ENCODE data around the gene HMGCL. TPM values are rescaled to one million over a fixed set of nuclear protein-coding genes. Genes with fewer than 3 reads are reported as not detected.

HMGCL gene
- total and polyA plus RNA-seq, 2 of the 13 experiments (the other 11 are each of a cell fraction or from before 2014, with no cell fraction given), result 21.3 to 41.4 TPM

DNA sequence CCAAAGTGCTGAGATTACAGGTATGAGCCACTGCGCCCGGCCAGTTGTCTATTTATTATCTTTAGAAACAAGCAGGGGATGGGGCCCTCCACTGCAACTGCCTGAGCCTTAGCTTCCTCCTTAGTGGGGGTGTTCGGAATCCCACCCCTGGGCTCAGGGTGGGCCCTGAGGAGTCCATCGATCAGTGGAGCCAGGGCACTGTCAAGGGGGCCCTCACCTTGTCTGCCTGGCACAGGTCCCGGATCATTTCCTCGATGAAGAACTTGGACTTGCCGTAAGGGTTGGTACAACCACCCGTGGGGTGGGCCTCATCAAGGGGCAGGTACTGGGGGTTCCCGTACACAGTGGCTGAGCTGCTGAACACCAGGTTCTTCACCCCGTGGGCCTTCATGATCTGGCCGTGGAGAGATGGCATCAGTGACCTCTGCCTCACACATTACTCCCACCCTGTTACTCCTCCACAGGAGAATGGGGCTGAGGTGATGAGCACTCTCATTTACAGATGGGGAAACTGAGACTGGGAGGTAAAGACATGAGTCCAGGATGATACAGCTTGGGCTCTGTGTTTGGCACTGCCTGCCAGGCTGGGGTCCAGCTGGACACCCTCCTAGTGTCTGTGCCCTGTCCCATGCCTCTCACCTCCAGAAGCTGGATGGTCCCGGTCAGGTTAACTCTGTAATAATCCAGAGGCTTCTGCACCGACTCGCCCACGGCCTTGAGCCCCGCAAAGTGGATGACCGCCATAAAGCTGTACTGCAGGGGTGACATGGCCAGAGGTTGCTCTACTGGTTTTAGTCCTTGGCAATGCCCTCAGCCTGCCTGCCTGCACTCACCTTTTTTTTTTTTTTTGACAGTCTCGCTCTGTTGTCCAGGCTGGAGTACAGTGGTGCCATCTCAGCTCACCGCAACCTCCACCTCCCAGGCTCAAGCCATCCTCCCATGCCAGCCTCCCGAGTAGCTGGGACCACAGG lies 27.5 kb downstream of the HMGCL start:
- CTCF ChIA-PET (ENCODE audit: low intra/inter-chr PET ratio, low total read pairs), result interaction anchor here (1.2 kb wide), 1 partner anchor 26 kb away, joined by 4 read pairs; no protein-coding TSS in a partner anchor
- intact Hi-C loops (cut with micrococcal nuclease; ENCODE audit: unreplicated experiment) (no loop called here), in situ Hi-C loops (cut with HindIII; ENCODE audit: extremely low pct_ligation_motif_present, low pct_unique_long_range_greater_than_20kb) (no loop called here)
- Histone ChIP-seq H4K20me1 (ENCODE audit: insufficient read depth, low read length) (peaks cover 9% of the 10 kb centered on the region; the same call in 1 of the 2 replicates), H3K4me1 (ENCODE audit: insufficient read depth, low read length) (peaks cover 43% of the 10 kb centered on the region), H3K4me2 (ENCODE audit: low read depth, low read length) (no peak overlapping the region), H2AFZ (ENCODE audit: low read length) (no peak overlapping the region), H3K79me2 (ENCODE audit: insufficient read depth, low read length) (peaks cover 15% of the 10 kb centered on the region), H3K27ac (ENCODE audit: extremely low read length, insufficient read depth, low read length) (no peak overlapping the region), H3K9me3 (ENCODE audit: low read length) (no peaks in the 10 kb centered on the region), H3K27me3 (ENCODE audit: control insufficient read depth in 1 of 2, insufficient read depth in 2 of 2, low read length in 2 of 2) (no peaks in the 10 kb centered on the region; a peak in 1 of 5 replicates), H3K4me3 (replicated peaks in 1 of 3; ENCODE audit: insufficient read depth in 1 of 3, low read depth in 2 of 3, low read length in 3 of 3) (no peak overlapping the region), H3K36me3 (replicated peaks in 1 of 2; ENCODE audit: control insufficient read depth in 1 of 2, insufficient read depth in 2 of 2, low read length in 2 of 2) (peaks cover 16 to 44% of the 10 kb centered on the region in 2 experiments; a peak in 4 of 5 replicates), H3K9ac (ENCODE audit: insufficient read depth, low read depth, low read length) (no peak overlapping the region)
- TF ChIP-seq NR2C2 (CRISPR knock-in tag; IDR thresholded peaks at IDR 0.05; ENCODE audit: borderline replicate concordance) (no peak), AGO1 (IDR thresholded peaks at IDR 0.05; ENCODE audit: low read depth, low read length, poor library complexity, severe bottlenecking) (no peak), PAWR (CRISPR knock-in tag; IDR thresholded peaks at IDR 0.05; ENCODE audit: borderline replicate concordance) (no peak), HNRNPL (IDR thresholded peaks at IDR 0.05; ENCODE audit: low read depth, low read length) (0 out of 2 replicates have a peak, but pooled peaks have one; percentile 18), ZBTB20 (CRISPR knock-in tag; IDR thresholded peaks at IDR 0.05; ENCODE audit: borderline replicate concordance, low read depth) (no peak), RBM22 (optimal IDR thresholded peaks at IDR 0.05; ENCODE audit: low read length) (peak; percentile 80), POLR2AphosphoS5 (IDR thresholded peaks at IDR 0.05; ENCODE audit: low read depth, low read length) (peak; percentile 4)
- no peak for ATAC-seq
- no peak for DNase-seq (ENCODE audit: low spot score)
- POLR2A ChIA-PET, result interaction anchor here (0.7 to 10.9 kb wide), 5 partner anchors 7 to 224 kb away, joined by 3 to 154 read pairs (median 52); partner anchors contain the start of genes HMGCL, LYPLA2, PITHD1 and RPL11
- FAIRE-seq, result no peak
- BruUV-seq (replicated peaks), result no TSS peak
- 94% methylated on average over 13 of the region's 20 CpGs for WGBS (ENCODE audit: low lambda C conversion rate)
